ENCODE data around the gene OOSP3. TPM values are rescaled to one million over a fixed set of nuclear protein-coding genes. Genes with fewer than 3 reads are reported as not detected.

OOSP3 gene, protein sequence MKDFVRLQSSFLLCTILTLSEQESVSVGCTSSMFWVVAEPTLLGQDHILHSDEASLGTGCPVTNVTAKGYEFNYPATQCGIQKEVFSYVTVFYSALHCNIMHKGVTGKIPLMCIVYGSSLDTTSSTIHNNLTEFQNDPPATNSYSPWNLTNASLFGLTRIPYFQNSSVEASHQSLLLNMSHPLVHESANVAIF
- total RNA-seq = not detected in 2 replicates

GRCh38 chr11:59878575-59878974 lies at the start of gene OOSP3:
Gene OOSP3, plus strand, starts transcription at chr11:59878782. Its CDS starts 27 bp downstream, at chr11:59878809.
- no peak for TF ChIP-seq CTCF (IDR thresholded peaks at IDR 0.05; ENCODE audit: insufficient read depth, low read length, poor library complexity, severe bottlenecking)
- H3K27me3 ChIP-seq (ENCODE audit: control insufficient read depth, insufficient read depth, low read length) = no peaks in the 10 kb centered on the region
- H3K36me3 ChIP-seq (ENCODE audit: control insufficient read depth, insufficient read depth, low read length) = no peaks in the 10 kb centered on the region
- no peak for DNase-seq (ENCODE audit: low read depth)
- no peak within 1 kb of the TSS for H3K4me3 ChIP-seq (ENCODE audit: low read depth, low read length)

GRCh38 chr11:59829358-59829757 lies 49.2 kb upstream of the OOSP3 start:
- no peak for TF ChIP-seq CTCF (IDR thresholded peaks at IDR 0.05; ENCODE audit: insufficient read depth, low read length, poor library complexity, severe bottlenecking)

GRCh38 chr11:59833602-59834001 lies 45.0 kb upstream of the OOSP3 start:
- H3K36me3 ChIP-seq (ENCODE audit: control insufficient read depth, insufficient read depth, low read length) = no peaks in the 10 kb centered on the region
- H3K4me3 ChIP-seq (ENCODE audit: low read depth, low read length) = no peak overlapping the region
- DNase-seq (ENCODE audit: low read depth) = no peak
- H3K27me3 ChIP-seq (ENCODE audit: control insufficient read depth, insufficient read depth, low read length) = no peaks in the 10 kb centered on the region
- no peak for TF ChIP-seq CTCF (IDR thresholded peaks at IDR 0.05; ENCODE audit: insufficient read depth, low read length, poor library complexity, severe bottlenecking)

More at GRCh38 chr11:59829358-59829757, 49.2 kb upstream of the OOSP3 start:
- no peak for DNase-seq (ENCODE audit: low read depth)
- H3K4me3 ChIP-seq (ENCODE audit: low read depth, low read length) = no peak overlapping the region
- H3K27me3 ChIP-seq (ENCODE audit: control insufficient read depth, insufficient read depth, low read length) = no peaks in the 10 kb centered on the region
- no peaks in the 10 kb centered on the region for H3K36me3 ChIP-seq (ENCODE audit: control insufficient read depth, insufficient read depth, low read length)

- Histone ChIP-seq H3K27me3 (ENCODE audit: control insufficient read depth, insufficient read depth, low read length) (no peaks in the 10 kb centered on the region), H3K36me3 (ENCODE audit: control insufficient read depth, insufficient read depth, low read length) (no peaks in the 10 kb centered on the region), H3K4me3 (ENCODE audit: low read depth, low read length) (no peak overlapping the region)
- no peak for DNase-seq (ENCODE audit: low read depth)
- TF ChIP-seq CTCF (IDR thresholded peaks at IDR 0.05; ENCODE audit: insufficient read depth, low read length, poor library complexity, severe bottlenecking) = no peak
Measured at GRCh38 chr11:59839615-59840014, 39.0 kb upstream of the OOSP3 start.

GRCh38 chr11:59841514-59841913 lies 37.1 kb upstream of the OOSP3 start:
- DNase-seq (ENCODE audit: low read depth) = no peak
- H3K36me3 ChIP-seq (ENCODE audit: control insufficient read depth, insufficient read depth, low read length) = no peaks in the 10 kb centered on the region
- no peak overlapping the region for H3K4me3 ChIP-seq (ENCODE audit: low read depth, low read length)
- no peaks in the 10 kb centered on the region for H3K27me3 ChIP-seq (ENCODE audit: control insufficient read depth, insufficient read depth, low read length)
- no peak for TF ChIP-seq CTCF (IDR thresholded peaks at IDR 0.05; ENCODE audit: insufficient read depth, low read length, poor library complexity, severe bottlenecking)

- H3K36me3 ChIP-seq (ENCODE audit: control insufficient read depth, insufficient read depth, low read length) = no peaks in the 10 kb centered on the region
- no peak for TF ChIP-seq CTCF (IDR thresholded peaks at IDR 0.05; ENCODE audit: insufficient read depth, low read length, poor library complexity, severe bottlenecking)
- no peak for DNase-seq (ENCODE audit: low read depth)
- no peak overlapping the region for H3K4me3 ChIP-seq (ENCODE audit: low read depth, low read length)
- H3K27me3 ChIP-seq (ENCODE audit: control insufficient read depth, insufficient read depth, low read length) = no peaks in the 10 kb centered on the region
Measured at GRCh38 chr11:59842316-59842715, 36.3 kb upstream of the OOSP3 start.

Measured in kidney epithelial cell (primary cell).